HEK293 (cell line): ENCODE results near the gene MAP2.

Experiments used
- CTCF ChIA-PET: fragments of 350-600 bp; formaldehyde crosslinking; extraction: SDS; loops from one replicate; lab custom pipeline; 2021; ENCODE audit warnings: antibody characterized with exemption; lab: Yijun Ruan, JAX
- POLR2A ChIA-PET: fragments of 300-600 bp; formaldehyde crosslinking; extraction: SDS; loops from one replicate; lab custom pipeline; 2020; ENCODE audit warnings: antibody characterized with exemption, inconsistent platforms; lab: Yijun Ruan, JAX
- H3K27ac ChIP-seq: fragments of 200-500 bp; sonication (Bioruptor generic); 2 replicates; pipeline ENCODE4 v1.5.1; 2014; ENCODE audit warnings: low read depth, low read length, control low read depth, inconsistent platforms; ENCODE audit errors: extremely low read depth
- H3K36me3 ChIP-seq, 2 experiments: fragments of 200-500 bp in 1 of 2; sonication (Bioruptor generic) in 1 of 2; 1 replicate in 1 of 2; 2 replicates in 1 of 2; pipeline ENCODE4 v1.5.1; 2014 to 2017; ENCODE audit warnings: inconsistent platforms in 2 of 2, low read length in 2 of 2; ENCODE audit not compliant: control insufficient read depth in 2 of 2, insufficient read depth in 1 of 2
- H3K4me1 ChIP-seq: fragments of 200-500 bp; sonication (Bioruptor generic); 2 replicates; pipeline ENCODE4 v1.5.1; 2014; ENCODE audit warnings: mild to moderate bottlenecking, low read length, inconsistent platforms; ENCODE audit not compliant: control insufficient read depth, insufficient read depth
- H3K4me3 ChIP-seq: 2 replicates; pipeline ENCODE4 v1.5.1; 2011; ENCODE audit warnings: low read depth, mild to moderate bottlenecking, control low read depth, low read length, moderate library complexity
- H3K9me3 ChIP-seq: fragments of 200-500 bp; sonication (Bioruptor generic); 2 replicates; pipeline ENCODE4 v1.5.1; 2014; ENCODE audit warnings: low read depth, low read length, inconsistent platforms; ENCODE audit not compliant: control insufficient read depth, insufficient read depth
- ATF2 ChIP-seq: fragments of 450-650 bp; formaldehyde crosslinking; IDR thresholded peaks from 2 replicates; pipeline ENCODE4 v1.5.1; 2016; ENCODE audit warnings: missing biosample characterization, missing genetic modification characterization, low read depth
- CTCF ChIP-seq: fragments of 450-650 bp; formaldehyde crosslinking; IDR thresholded peaks from 2 replicates; pipeline ENCODE4 v1.5.1; 2016; ENCODE audit warnings: missing biosample characterization, missing genetic modification characterization
- HOXC10 ChIP-seq: sonication (generic); formaldehyde crosslinking; IDR thresholded peaks from 2 replicates; pipeline ENCODE4 v1.8.1; 2023; ENCODE audit warnings: mild to moderate bottlenecking, missing genetic modification reagents
- INSM2 ChIP-seq: fragments of 450-650 bp; formaldehyde crosslinking; IDR thresholded peaks from 2 replicates; pipeline ENCODE4 v1.5.1; 2016; ENCODE audit warnings: missing biosample characterization, missing genetic modification characterization
- MEIS1 ChIP-seq: sonication (generic); formaldehyde crosslinking; IDR thresholded peaks from 2 replicates; pipeline ENCODE4 v1.8.1; 2022; ENCODE audit warnings: missing genetic modification reagents, mild to moderate bottlenecking, borderline replicate concordance
- REPIN1 ChIP-seq: fragments of 450-650 bp; formaldehyde crosslinking; IDR thresholded peaks from 2 replicates; pipeline ENCODE4 v1.5.1; 2017; ENCODE audit warnings: missing biosample characterization, missing genetic modification characterization, low read depth
- REST ChIP-seq: fragments of 450-650 bp; formaldehyde crosslinking; IDR thresholded peaks from 2 replicates; pipeline ENCODE4 v1.5.1; 2016; ENCODE audit warnings: missing biosample characterization, missing genetic modification characterization
- SALL2 ChIP-seq: fragments of 450-650 bp; formaldehyde crosslinking; IDR thresholded peaks from 2 replicates; pipeline ENCODE4 v1.5.0; 2017; ENCODE audit warnings: missing biosample characterization, mild to moderate bottlenecking, missing genetic modification characterization, borderline replicate concordance
- TSHZ1 ChIP-seq: fragments of 450-650 bp; formaldehyde crosslinking; IDR thresholded peaks from 2 replicates; pipeline ENCODE4 v1.5.1; 2016; ENCODE audit warnings: missing biosample characterization, missing genetic modification characterization, borderline replicate concordance
- ZNF16 ChIP-seq: fragments of 450-650 bp; formaldehyde crosslinking; IDR thresholded peaks from 2 replicates; pipeline ENCODE4 v1.5.1; 2016; ENCODE audit warnings: low read depth, missing biosample characterization, missing genetic modification characterization
- ZNF211 ChIP-seq: fragments of 450-650 bp; formaldehyde crosslinking; IDR thresholded peaks from 2 replicates; pipeline ENCODE4 v1.5.1; 2016; ENCODE audit warnings: low read depth, missing biosample characterization, missing genetic modification characterization
- ZNF335 ChIP-seq: fragments of 450-650 bp; formaldehyde crosslinking; conservative IDR thresholded peaks from 2 replicates; pipeline ENCODE4 v1.5.1; 2016; ENCODE audit warnings: missing biosample characterization, missing genetic modification characterization
- ZNF341 ChIP-seq: fragments of 450-650 bp; formaldehyde crosslinking; IDR thresholded peaks from 2 replicates; pipeline ENCODE4; 2016; ENCODE audit warnings: low read depth, missing biosample characterization, missing genetic modification characterization
- ZNF423 ChIP-seq: fragments of 450-650 bp; formaldehyde crosslinking; IDR thresholded peaks from 2 replicates; pipeline ENCODE4 v1.5.1; 2016; ENCODE audit warnings: missing biosample characterization, missing genetic modification characterization
- ZNF433 ChIP-seq: fragments of 450-650 bp; formaldehyde crosslinking; IDR thresholded peaks from 2 replicates; pipeline ENCODE4 v1.5.1; 2016; ENCODE audit warnings: missing biosample characterization, missing genetic modification characterization, low read depth
- ZNF449 ChIP-seq: fragments of 450-650 bp; formaldehyde crosslinking; IDR thresholded peaks from 2 replicates; pipeline ENCODE4 v1.5.1; 2017; ENCODE audit warnings: missing biosample characterization, mild to moderate bottlenecking, missing genetic modification characterization, moderate library complexity
- ZNF48 ChIP-seq: fragments of 450-650 bp; formaldehyde crosslinking; IDR thresholded peaks from 2 replicates; pipeline ENCODE4 v1.5.1; 2016; ENCODE audit warnings: missing biosample characterization, missing genetic modification characterization
- ZSCAN16 ChIP-seq: fragments of 450-650 bp; formaldehyde crosslinking; IDR thresholded peaks from 2 replicates; pipeline ENCODE4 v1.5.1; 2016; ENCODE audit warnings: missing biosample characterization, missing genetic modification characterization

The MAP2 gene

DNA sequence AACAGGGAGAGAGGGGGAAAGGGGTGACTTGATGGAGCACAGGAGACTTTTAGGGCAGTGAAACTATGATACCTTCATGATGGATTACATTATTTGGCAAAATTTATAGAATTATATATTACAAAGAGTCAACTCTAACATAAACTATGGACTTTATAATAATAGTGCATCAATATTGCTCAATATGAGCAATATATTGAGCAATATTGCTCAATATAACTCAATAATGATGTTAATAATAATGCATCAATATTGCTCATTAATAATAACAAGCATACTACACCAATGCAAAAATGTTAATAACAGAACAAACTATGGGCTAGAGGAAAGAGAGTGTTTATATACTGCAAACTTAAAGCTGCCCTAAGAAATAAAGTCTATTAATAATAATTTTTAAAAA is 344.7 kb downstream of the MAP2 start (continued):
- TF ChIP-seq ZNF449 (tag by site-specific recombination) (no peak), CTCF (tag by site-specific recombination) (no peak), INSM2 (tag by site-specific recombination) (no peak), HOXC10 (no peak), ZNF48 (tag by site-specific recombination) (no peak), ZNF211 (no peak), ZNF341 (tag by site-specific recombination) (no peak), MEIS1 (CRISPR knock-in tag) (no peak), REPIN1 (tag by site-specific recombination) (no peak), ZNF423 (tag by site-specific recombination) (no peak), ZNF16 (tag by site-specific recombination) (no peak), TSHZ1 (tag by site-specific recombination) (no peak), ZNF433 (tag by site-specific recombination) (no peak)
- TF ChIP-seq, all 188 proteins: peak for 0

GRCh38 chr2:209771474-209772289 is 347.8 kb downstream of the MAP2 start, which contains the start of gene UNC80:
Gene UNC80, plus strand, starts transcription at chr2:209771832. Its CDS starts 241 bp downstream, at chr2:209772073.
- peak within 1 kb of the TSS; percentile 61 for H3K4me3 ChIP-seq
- POLR2A ChIA-PET: no interaction called here
- no peaks in the 10 kb centered on the region for H3K36me3 ChIP-seq
- no peak within 1 kb of the TSS for H3K27ac ChIP-seq
- CTCF ChIA-PET: interaction anchor here (0.6 to 1.4 kb wide), 3 partner anchors 189 to 437 kb away, joined by 3 to 5 read pairs (median 4); no protein-coding TSS in a partner anchor
- H3K4me1 ChIP-seq: no peaks in the 10 kb centered on the region
- H3K9me3 ChIP-seq: no peaks in the 10 kb centered on the region
- TF ChIP-seq ZSCAN16 (tag by site-specific recombination) (no peak), REST (tag by site-specific recombination) (peak; percentile 99), ZNF335 (tag by site-specific recombination) (peak; percentile 35), ATF2 (tag by site-specific recombination) (no peak), SALL2 (tag by site-specific recombination) (no peak)
